GM12873 (cell line): ENCODE data around the gene LRRC27.

Experiments used
- CTCF ChIP-seq: IDR thresholded peaks from 2 replicates; pipeline ENCODE4 v1.5.1; 2012; ENCODE audit warnings: low read depth, mild to moderate bottlenecking, moderate library complexity, low read length, control low read depth; ENCODE audit not compliant: insufficient read depth; ENCODE audit errors: missing control alignments

LRRC27 gene

GRCh38 chr10:132400547-132401151, 68.7 kb downstream of the LRRC27 start:
- TF ChIP-seq CTCF: no peak

- TF ChIP-seq CTCF: no peak
Measured at GRCh38 chr10:132401401-132402118, 69.6 kb downstream of the LRRC27 start.

- TF ChIP-seq CTCF: no peak
Measured at GRCh38 chr10:132402781-132403241, 70.8 kb downstream of the LRRC27 start.

GRCh38 chr10:132403511-132404168, 71.6 kb downstream of the LRRC27 start:
- TF ChIP-seq CTCF: no peak

GRCh38 chr10:132404169-132404880, 72.3 kb downstream of the LRRC27 start:
- TF ChIP-seq CTCF: no peak

- no peak for TF ChIP-seq CTCF
Measured at GRCh38 chr10:132404911-132405462, 73.0 kb downstream of the LRRC27 start.
